Transverse colon (tissue), 4 donors: Measurements from ENCODE around the gene PPP1R13B. TPM values are rescaled to one million over a fixed set of nuclear protein-coding genes. Genes with fewer than 3 reads are reported as not detected.
A peak's percentile ranks its signal among the peaks of the same experiment; 100 is the strongest.

ENCODE experiments used
- DNase-seq: peaks from one replicate; pipeline ENCODE4 v3.0.0-alpha.2; 2019
- H3K27ac ChIP-seq, 4 donors: fragments of 200-600 bp; sonication (generic); 2 replicates each; pipeline ENCODE4 v1.5.1; 2016 to 2018; ENCODE audit warnings: inconsistent platforms in 4 of 4
- H3K27me3 ChIP-seq: fragments of 200-600 bp; sonication (generic); 2 replicates; pipeline ENCODE4 v1.5.1; 2017; ENCODE audit warnings: inconsistent platforms
- H3K36me3 ChIP-seq, 4 donors: fragments of 200-600 bp; sonication (generic); 2 replicates each; pipeline ENCODE4 v1.5.1; 2017 to 2019; ENCODE audit warnings: inconsistent platforms in 4 of 4
- H3K4me1 ChIP-seq, 4 donors: fragments of 200-600 bp; sonication (generic); 2 replicates each; pipeline ENCODE4 v1.5.1; 2017 to 2020; ENCODE audit warnings: inconsistent platforms in 4 of 4
- H3K4me3 ChIP-seq, 4 donors: fragments of 200-600 bp; sonication (generic); 1 replicate in 1 of 4; 2 replicates in 3 of 4; pipeline versions ENCODE4 v1.5.1 to v1.6.1; 2017 to 2019; ENCODE audit warnings: inconsistent platforms in 4 of 4
- H3K9me3 ChIP-seq, 2 donors: fragments of 200-600 bp; sonication (generic); 2 replicates each; pipeline ENCODE4 v1.5.1; 2017 to 2019; ENCODE audit warnings: inconsistent platforms in 2 of 2
- EP300 ChIP-seq: sonication (generic); formaldehyde crosslinking; IDR thresholded peaks from one replicate; pipeline ENCODE4 v1.6.1; 2017; ENCODE audit warnings: antibody characterized with exemption, low read depth
- POLR2A ChIP-seq: fragments of 450-650 bp; IDR thresholded peaks from one replicate; pipeline ENCODE4 v1.6.1; 2016; ENCODE audit warnings: antibody characterized with exemption, mild to moderate bottlenecking, moderate library complexity
- POLR2AphosphoS5 ChIP-seq, 3 donors: sonication (generic); formaldehyde crosslinking; IDR thresholded peaks; one replicate each; pipeline ENCODE4 v1.6.1; 2016; ENCODE audit warnings: antibody characterized with exemption in 3 of 3
- whole genome bisulfite sequencing, 2 donors: methylation state at CpG; one replicate each; pipeline ENCODE4 v1.1.5; 2018; ENCODE audit warnings: low coverage in 1 of 2; 5-methylcytosine and 5-hydroxymethylcytosine counted together
- in situ Hi-C, 4 donors: fragments of 200-750 bp; cut with MboI; loops; one replicate each; pipeline versions ENCODE4 v1.15.0 to v1.15.1; 2017; ENCODE audit warnings: low sequenced_read_pairs in 3 of 4, low pct_ligation_motif_present in 1 of 4, low pct_unique_long_range_greater_than_20kb in 1 of 4
- intact Hi-C: fragments of 100-400 bp; cut with DNase I; formaldehyde crosslinking; loops from one replicate; pipeline ENCODE4 v1.15.1; 2023; ENCODE audit warnings: low total_unique reads
- total RNA-seq, 4 donors: library from RNA; depleted of rRNA; stranded (reverse); fragments of >200 nt; gene quantifications; one replicate each; pipeline ENCODE4 v1.1.0, GENCODE V29; 2016
- TF ChIP-seq, protein P1 (sequence below), 5 experiments: fragments of 200-600 bp in 3 of 5; fragments of 450-650 bp in 2 of 5; sonication (generic) in 3 of 5; IDR thresholded peaks; 1 replicate in 2 of 5; 2 replicates in 3 of 5; pipeline ENCODE4 v1.5.1; 2016 to 2017; ENCODE audit warnings: antibody characterized with exemption in 5 of 5, inconsistent platforms in 3 of 5, mild to moderate bottlenecking in 2 of 5, moderate library complexity in 1 of 5

Gene PPP1R13B
- total RNA-seq, 4 donors from 2014 or later: 31.0 to 109 (median 42.0) TPM

GRCh38 chr14:103724116-103724515 is 123.3 kb downstream of the PPP1R13B start:
- Histone ChIP-seq H3K27me3 (no peaks in the 10 kb centered on the region), H3K36me3 (peaks cover 0 to 11% (median 1%) of the 10 kb centered on the region in 4 donors), H3K9me3 (no peaks in the 10 kb centered on the region), H3K27ac (peak overlapping the region; percentile 60 to 79 (median 62)), H3K4me1 (peaks cover 14 to 33% (median 24%) of the 10 kb centered on the region in 4 donors), H3K4me3 (no peak overlapping the region)
- intact Hi-C loops (no loop called here), in situ Hi-C loops (no loop called here)
- no peak for TF ChIP-seq POLR2AphosphoS5 (IDR thresholded peaks at IDR 0.05)
- TF ChIP-seq EP300: no peak
- TF ChIP-seq POLR2A: no peak
- TF ChIP-seq, protein P1, sequence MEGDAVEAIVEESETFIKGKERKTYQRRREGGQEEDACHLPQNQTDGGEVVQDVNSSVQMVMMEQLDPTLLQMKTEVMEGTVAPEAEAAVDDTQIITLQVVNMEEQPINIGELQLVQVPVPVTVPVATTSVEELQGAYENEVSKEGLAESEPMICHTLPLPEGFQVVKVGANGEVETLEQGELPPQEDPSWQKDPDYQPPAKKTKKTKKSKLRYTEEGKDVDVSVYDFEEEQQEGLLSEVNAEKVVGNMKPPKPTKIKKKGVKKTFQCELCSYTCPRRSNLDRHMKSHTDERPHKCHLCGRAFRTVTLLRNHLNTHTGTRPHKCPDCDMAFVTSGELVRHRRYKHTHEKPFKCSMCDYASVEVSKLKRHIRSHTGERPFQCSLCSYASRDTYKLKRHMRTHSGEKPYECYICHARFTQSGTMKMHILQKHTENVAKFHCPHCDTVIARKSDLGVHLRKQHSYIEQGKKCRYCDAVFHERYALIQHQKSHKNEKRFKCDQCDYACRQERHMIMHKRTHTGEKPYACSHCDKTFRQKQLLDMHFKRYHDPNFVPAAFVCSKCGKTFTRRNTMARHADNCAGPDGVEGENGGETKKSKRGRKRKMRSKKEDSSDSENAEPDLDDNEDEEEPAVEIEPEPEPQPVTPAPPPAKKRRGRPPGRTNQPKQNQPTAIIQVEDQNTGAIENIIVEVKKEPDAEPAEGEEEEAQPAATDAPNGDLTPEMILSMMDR (IDR thresholded peaks at IDR 0.05): no peak
- peak; percentile 35 for DNase-seq
- 68% methylated on average over 20 of the region's 20 CpGs; no CpG with 5 or more reads in 1 of the 2 donors for WGBS, 2 donors

DNA sequence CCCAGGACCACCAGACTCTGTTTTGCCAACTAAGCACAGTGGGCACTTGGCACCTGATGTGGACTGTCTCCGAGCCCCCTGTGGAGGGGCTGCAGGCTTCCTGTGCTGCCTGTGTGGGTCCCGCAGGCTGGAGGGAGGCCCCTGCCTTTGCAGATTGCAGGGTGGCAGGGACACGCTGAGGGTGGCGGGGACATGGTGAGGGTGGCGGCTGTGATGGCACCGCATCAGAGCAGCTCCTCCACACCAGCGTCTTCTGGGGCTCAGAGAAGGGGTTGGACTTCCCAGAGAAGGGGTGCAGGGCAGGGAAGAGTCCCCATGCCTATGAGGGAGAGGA is 123.7 kb downstream of the PPP1R13B start:
- TF ChIP-seq EP300 (no peak), POLR2AphosphoS5 (IDR thresholded peaks at IDR 0.05) (no peak), POLR2A (no peak)
- TF ChIP-seq, protein P1 (IDR thresholded peaks at IDR 0.05): no peak
- in situ Hi-C loops: no loop called here
- Histone ChIP-seq H3K4me1 (peaks cover 14 to 37% (median 24%) of the 10 kb centered on the region in 4 donors), H3K27me3 (no peaks in the 10 kb centered on the region), H3K4me3 (no peak overlapping the region), H3K9me3 (no peaks in the 10 kb centered on the region), H3K27ac (peak overlapping the region; percentile 60 to 79 (median 62)), H3K36me3 (peaks cover 0 to 7% (median 0%) of the 10 kb centered on the region in 4 donors)
- WGBS, 2 donors: 100% methylated on average over 2 of the region's 7 CpGs; no CpG with 5 or more reads in 1 of the 2 donors
- DNase-seq: no peak
- intact Hi-C loops: no loop called here

GRCh38 chr14:103721334-103722120 is 125.8 kb downstream of the PPP1R13B start:
- DNase-seq: no peak
- in situ Hi-C loops: no loop called here
- TF ChIP-seq, protein P1 (IDR thresholded peaks at IDR 0.05): no peak
- no peak for TF ChIP-seq EP300
- no peak for TF ChIP-seq POLR2AphosphoS5 (IDR thresholded peaks at IDR 0.05)
- TF ChIP-seq POLR2A: no peak
- WGBS, 2 donors: 88 to 92% methylated on average over 10 to 24 of the region's 26 CpGs
- Histone ChIP-seq H3K27me3 (no peaks in the 10 kb centered on the region), H3K4me3 (no peak overlapping the region), H3K4me1 (peaks cover 22 to 42% (median 26%) of the 10 kb centered on the region in 4 donors), H3K9me3 (no peaks in the 10 kb centered on the region), H3K27ac (no peak overlapping the region), H3K36me3 (peaks cover 0 to 7% (median 0%) of the 10 kb centered on the region in 4 donors)
- intact Hi-C loops: no loop called here

DNA sequence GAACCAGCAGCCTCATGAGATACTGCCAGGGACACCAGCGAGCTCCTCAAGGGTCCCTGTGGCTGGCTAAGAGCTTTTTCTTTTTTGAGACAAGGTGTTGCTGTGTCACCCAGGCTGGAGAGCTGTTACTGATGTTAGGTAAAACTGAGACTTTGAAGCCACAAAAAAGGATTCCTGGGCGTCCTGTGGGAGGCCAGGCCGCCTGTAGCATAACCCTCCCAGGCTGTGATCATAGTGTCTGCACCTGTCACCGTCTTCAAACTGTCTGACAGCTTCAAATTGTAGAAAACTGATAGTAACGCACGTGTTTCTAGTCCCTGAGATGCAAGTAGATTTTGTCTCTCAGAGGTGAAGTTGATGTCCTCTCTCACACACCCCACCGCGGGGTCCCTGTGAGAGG is 127.6 kb downstream of the PPP1R13B start:
- intact Hi-C loops (loop anchor here (10.0 kb wide), 1 partner anchor 145 kb away; no protein-coding TSS in a partner anchor), in situ Hi-C loops (no loop called here)
- peaks cover 22 to 46% (median 32%) of the 10 kb centered on the region in 4 donors for H3K4me1 ChIP-seq
- no peak overlapping the region for H3K4me3 ChIP-seq
- no peaks in the 10 kb centered on the region for H3K9me3 ChIP-seq
- TF ChIP-seq EP300 (no peak), POLR2A (no peak), POLR2AphosphoS5 (IDR thresholded peaks at IDR 0.05) (no peak)
- TF ChIP-seq, protein P1 (IDR thresholded peaks at IDR 0.05): no peak
- H3K27me3 ChIP-seq: no peaks in the 10 kb centered on the region
- 88 to 100% methylated on average over 1 to 8 of the region's 8 CpGs for whole genome bisulfite sequencing, 2 donors
- DNase-seq: no peak
- no peaks in the 10 kb centered on the region for H3K36me3 ChIP-seq
- H3K27ac ChIP-seq: no peak overlapping the region
